Endothelial cell of umbilical vein (primary cell): Measurements from ENCODE around the gene CTIF. TPM values are rescaled to one million over a fixed set of nuclear protein-coding genes. Genes with fewer than 3 reads are reported as not detected.
A peak's percentile ranks its signal among the peaks of the same experiment; 100 is the strongest.

Source experiments
- BruUV-seq: library from RNA; stranded (reverse); fragments of 400-500 nt; replicated peaks from 2 replicates; lab custom pipeline; 2021; lab: Mats Ljungman, UMichigan
- CTCF ChIA-PET: fragments of 300-600, 350-600 bp; sonication (Branson Sonifier 250); formaldehyde crosslinking; loops from one replicate; lab custom pipeline; 2021; ENCODE audit warnings: antibody characterized with exemption, inconsistent platforms; lab: Charles Lee
- POLR2A ChIA-PET: fragments of 300-600, 350-600 bp; sonication (Branson Sonifier 250); formaldehyde crosslinking; loops from one replicate; lab custom pipeline; 2021; ENCODE audit warnings: antibody characterized with exemption, inconsistent platforms; lab: Charles Lee
- DNase-seq: peaks from one replicate; pipeline ENCODE4 v3.0.0-alpha.2; 2011; ENCODE audit warnings: low read depth, low spot score
- FAIRE-seq: peaks from 2 replicates; lab custom pipeline; 2011; peaks lifted over from hg19 to GRCh38; lab: Jason Lieb, UNC
- H2AFZ ChIP-seq: 2 replicates; pipeline ENCODE4 v1.6.0; 2012; ENCODE audit warnings: low read depth, low read length, control low read depth, inconsistent platforms
- H3K27ac ChIP-seq: 2 replicates; pipeline ENCODE4 v1.5.1; 2011; ENCODE audit warnings: low read depth, mild to moderate bottlenecking, control low read depth, low read length, moderate library complexity; ENCODE audit not compliant: insufficient read depth
- H3K27me3 ChIP-seq, 2 experiments: 2 replicates each; pipeline versions ENCODE4 v1.6.0 to v1.6.1; 2011; ENCODE audit warnings: low read length in 2 of 2, mixed read lengths in 1 of 2; ENCODE audit not compliant: control insufficient read depth in 2 of 2, insufficient read depth in 2 of 2
- H3K36me3 ChIP-seq, 2 experiments: 2 replicates in 1 of 2; 3 replicates in 1 of 2; pipeline ENCODE4 v1.5.1; 2011; ENCODE audit warnings: low read length in 2 of 2, mild to moderate bottlenecking in 1 of 2, moderate library complexity in 1 of 2; ENCODE audit not compliant: control insufficient read depth in 2 of 2, insufficient read depth in 2 of 2; ENCODE audit errors: extremely low read depth in 1 of 2
- H3K4me1 ChIP-seq: 3 replicates; pipeline ENCODE4 v1.5.1; 2011; ENCODE audit warnings: mild to moderate bottlenecking, low read length; ENCODE audit not compliant: control insufficient read depth, insufficient read depth; ENCODE audit errors: extremely low read depth
- H3K4me2 ChIP-seq: 2 replicates; pipeline ENCODE4 v1.6.1; 2011; ENCODE audit warnings: low read length, control low read depth, mixed read lengths; ENCODE audit not compliant: insufficient read depth
- H3K4me3 ChIP-seq, 3 experiments: fragments of 200-600 bp in 1 of 3; sonication (generic), shearing (Covaris generic) in 1 of 3; replicated peaks in 1 of 3; 2 replicates each; pipeline ENCODE4 v1.5.1; 2011 to 2016; ENCODE audit warnings: control low read depth in 3 of 3, low read length in 3 of 3, mild to moderate bottlenecking in 2 of 3, inconsistent platforms in 1 of 3, low read depth in 1 of 3, moderate library complexity in 1 of 3; ENCODE audit not compliant: insufficient read depth in 1 of 3
- H3K79me2 ChIP-seq: 2 replicates; pipeline ENCODE4 v1.6.0; 2012; ENCODE audit warnings: low read length, inconsistent platforms; ENCODE audit not compliant: control insufficient read depth, insufficient read depth
- H3K9ac ChIP-seq: replicated peaks from 2 replicates; pipeline ENCODE3; 2011; ENCODE audit warnings: low read length, control low read depth; ENCODE audit not compliant: insufficient read depth; ENCODE audit errors: extremely low read depth
- H3K9me1 ChIP-seq: replicated peaks from 3 replicates; pipeline ENCODE4 v1.6.0; 2011; ENCODE audit warnings: mild to moderate bottlenecking, low read length; ENCODE audit not compliant: control insufficient read depth, insufficient read depth; ENCODE audit errors: extremely low read depth
- H3K9me3 ChIP-seq: replicated peaks from 2 replicates; pipeline ENCODE4 v1.5.1; 2012; ENCODE audit warnings: low read length, inconsistent platforms; ENCODE audit not compliant: control insufficient read depth, insufficient read depth
- H4K20me1 ChIP-seq: replicated peaks from 2 replicates; pipeline ENCODE3; 2011; ENCODE audit warnings: mild to moderate bottlenecking, low read length; ENCODE audit not compliant: control insufficient read depth, insufficient read depth; ENCODE audit errors: extremely low read depth
- CTCF ChIP-seq, 2 donors: IDR thresholded peaks; 1 replicate in 1 of 2; 2 replicates in 1 of 2; pipeline ENCODE4 v1.5.1; 2011; ENCODE audit warnings: low read length in 2 of 2, mild to moderate bottlenecking in 2 of 2, moderate library complexity in 2 of 2, control low read depth in 1 of 2, inconsistent platforms in 1 of 2, low read depth in 1 of 2; ENCODE audit not compliant: insufficient read depth in 1 of 2; ENCODE audit errors: extremely low read depth in 1 of 2
- EZH2 ChIP-seq: IDR thresholded peaks from 2 replicates; pipeline ENCODE4 v1.6.1; 2012; ENCODE audit warnings: borderline replicate concordance, low read depth, mild to moderate bottlenecking, moderate library complexity, low read length, inconsistent platforms; ENCODE audit not compliant: severe bottlenecking
- FOS ChIP-seq: IDR thresholded peaks from 2 replicates; pipeline ENCODE4 v1.6.1; 2011; ENCODE audit warnings: mild to moderate bottlenecking, low read length, moderate library complexity, borderline replicate concordance; ENCODE audit not compliant: insufficient read depth
- GATA2 ChIP-seq: IDR thresholded peaks from 2 replicates; pipeline ENCODE4 v1.7.0; 2011; ENCODE audit warnings: low read depth, mild to moderate bottlenecking, moderate library complexity, mixed read lengths, low read length; ENCODE audit not compliant: insufficient read length, insufficient read depth
- JUN ChIP-seq: IDR thresholded peaks from 2 replicates; pipeline ENCODE4 v1.6.1; 2011; ENCODE audit warnings: borderline replicate concordance, low read depth; ENCODE audit not compliant: insufficient read length, insufficient read depth
- MAX ChIP-seq: IDR thresholded peaks from 2 replicates; pipeline ENCODE4 v1.6.1; 2011; ENCODE audit not compliant: insufficient read depth, insufficient read length
- MYC ChIP-seq: IDR thresholded peaks from one replicate; pipeline ENCODE4 v1.6.1; 2011; ENCODE audit warnings: mild to moderate bottlenecking, low read depth, low read length
- POLR2A ChIP-seq: IDR thresholded peaks from 2 replicates; pipeline ENCODE4 v1.6.1; 2012; ENCODE audit warnings: low read depth, mild to moderate bottlenecking, control low read depth, low read length
- POLR2AphosphoS5 ChIP-seq: IDR thresholded peaks from 2 replicates; pipeline ENCODE4 v1.6.1; 2012; ENCODE audit warnings: low read depth, mild to moderate bottlenecking, control low read depth, low read length, moderate library complexity; ENCODE audit not compliant: insufficient read depth
- dilution Hi-C: fragments of 300-500 bp; cut with MboI; formaldehyde crosslinking; loops from one replicate; pipeline ENCODE4 v1.15.0; 2019; ENCODE audit warnings: low sequenced_read_pairs; ENCODE audit not compliant: extremely low pct_ligation_motif_present
- intact Hi-C: fragments of 100-400 bp; cut with micrococcal nuclease; formaldehyde crosslinking; loops from one replicate; pipeline ENCODE4 v1.10.0; 2022
- polyA plus RNA-seq, 4 experiments: library from polyadenylated mRNA; depleted of rRNA in 3 of 4; stranded (reverse) in 3 of 4; unstranded in 1 of 4; fragments of >200 nt; gene quantifications; 2 replicates each; pipeline versions ENCODE4 v1.2.1 to v1.2.3, GENCODE V29; 2011 to 2012; ENCODE audit warnings: missing spikeins in 1 of 4
- total RNA-seq: library from RNA; stranded (reverse); gene quantifications from 2 replicates; pipeline ENCODE4 v1.2.3, GENCODE V29; 2021

Gene CTIF
- total and polyA plus RNA-seq, 2 donors (not counting 3 experiments of a cell fraction or from before 2014, with no cell fraction given): 20.9 to 57.7 TPM

- CTCF ChIA-PET: interaction anchor here (1.1 to 1.7 kb wide), 4 partner anchors 13 to 26 kb away, joined by 3 to 4 read pairs (median 3); no protein-coding TSS in a partner anchor
- POLR2A ChIA-PET: interaction anchor here (1.2 kb wide), 1 partner anchor 11 kb away, joined by 5 read pairs; no protein-coding TSS in a partner anchor
- Histone ChIP-seq H3K36me3 (no peaks in the 10 kb centered on the region), H2AFZ (no peak overlapping the region), H3K4me1 (peaks cover 66% of the 10 kb centered on the region), H3K4me2 (peak overlapping the region; percentile 45), H4K20me1 (no peaks in the 10 kb centered on the region), H3K9me3 (no peaks in the 10 kb centered on the region), H3K9me1 (no peaks in the 10 kb centered on the region), H3K79me2 (no peaks in the 10 kb centered on the region), H3K27me3 (no peaks in the 10 kb centered on the region), H3K27ac (peak overlapping the region; percentile 66), H3K9ac (no peak overlapping the region), H3K4me3 (no peak overlapping the region)
- dilution Hi-C loops (no loop called here), intact Hi-C loops (loop anchor here (2.0 kb wide), 3 partner anchors 25 to 99 kb away; no protein-coding TSS in a partner anchor)
- DNase-seq (no peak), FAIRE-seq (no peak)
- no TSS peak for BruUV-seq
- TF ChIP-seq POLR2AphosphoS5: no peak
- TF ChIP-seq GATA2: no peak
- no peak for TF ChIP-seq FOS
- TF ChIP-seq EZH2: no peak
- TF ChIP-seq JUN: no peak
- TF ChIP-seq MAX: no peak
- TF ChIP-seq MYC: no peak
- no peak for TF ChIP-seq CTCF (IDR thresholded peaks at IDR 0.05; ENCODE audit: extremely low read depth in 1 of 2, insufficient read depth in 1 of 2, low read depth in 1 of 2, low read length in 2 of 2)
- no peak for TF ChIP-seq POLR2A
Observed at GRCh38 chr18:48847807-48848486, 309.1 kb downstream of the CTIF start.
